H7 (cell line): ENCODE data around the gene WDR54. TPM values are rescaled to one million over a fixed set of nuclear protein-coding genes. Genes with fewer than 3 reads are reported as not detected.
A peak's percentile ranks its signal among the peaks of the same experiment; 100 is the strongest.

Experiments
- DNase-seq: peaks from one replicate; pipeline ENCODE4 v3.0.0; 2012
- H3K27me3 ChIP-seq: 2 replicates; pipeline ENCODE4 v1.6.0; 2011; ENCODE audit warnings: mild to moderate bottlenecking, low read length; ENCODE audit not compliant: control insufficient read depth, insufficient read depth
- H3K36me3 ChIP-seq: replicated peaks from 2 replicates; pipeline ENCODE4 v1.5.1; 2011; ENCODE audit warnings: low read length; ENCODE audit not compliant: control insufficient read depth, insufficient read depth
- H3K4me3 ChIP-seq: 2 replicates; pipeline ENCODE4 v1.5.1; 2011; ENCODE audit warnings: low read depth, mild to moderate bottlenecking, control low read depth, low read length, moderate library complexity; ENCODE audit not compliant: insufficient read depth
- total RNA-seq: library from RNA; depleted of rRNA; stranded (reverse); fragments of >200 nt; shearing (Covaris generic); gene quantifications from 2 replicates; pipeline ENCODE4 v1.2.3, GENCODE V29; 2014; rRNA removed

WDR54 gene
- total RNA-seq: 38.0 and 55.5 TPM in 2 replicates

- DNase-seq: peak; percentile 99
- Histone ChIP-seq H3K36me3 (peaks cover 4% of the 10 kb centered on the region), H3K27me3 (peaks cover 8% of the 10 kb centered on the region; the same call in 1 of the 2 replicates), H3K4me3 (peak within 1 kb of the TSS; percentile 92)
These were observed at the start of gene WDR54, which contains the start of gene C2orf81 for GRCh38 chr2:74421221-74421870. Gene WDR54, plus strand, starts transcription at chr2:74421730. Its CDS starts 424 bp downstream, at chr2:74422154. Gene C2orf81, minus strand, starts transcription at chr2:74421619. Its CDS starts 59 bp downstream, at chr2:74421560.

GRCh38 chr2:74372674-74373073 is 48.9 kb upstream of the WDR54 start:
- H3K36me3 ChIP-seq: peaks cover 29% of the 10 kb centered on the region
- H3K4me3 ChIP-seq: no peak overlapping the region
- DNase-seq: no peak
- H3K27me3 ChIP-seq: no peaks in the 10 kb centered on the region

GRCh38 chr2:74373221-74373676 is 48.3 kb upstream of the WDR54 start:
- Histone ChIP-seq H3K4me3 (no peak overlapping the region; the same call in 1 of the 2 replicates), H3K36me3 (peaks cover 28% of the 10 kb centered on the region), H3K27me3 (no peaks in the 10 kb centered on the region)
- peak; percentile 60 for DNase-seq

- peak overlapping the region; percentile 43 for H3K4me3 ChIP-seq
- peaks cover 20% of the 10 kb centered on the region for H3K36me3 ChIP-seq
- peak; percentile 63 for DNase-seq
- no peaks in the 10 kb centered on the region for H3K27me3 ChIP-seq
These were observed 47.5 kb upstream of the WDR54 start for GRCh38 chr2:74373985-74374384.

GRCh38 chr2:74374509-74375205 is 46.9 kb upstream of the WDR54 start:
- H3K4me3 ChIP-seq: peak overlapping the region; percentile 43
- peak; percentile 98 for DNase-seq
- no peaks in the 10 kb centered on the region for H3K27me3 ChIP-seq
- H3K36me3 ChIP-seq: peaks cover 17% of the 10 kb centered on the region

- Histone ChIP-seq H3K4me3 (no peak overlapping the region), H3K27me3 (no peaks in the 10 kb centered on the region), H3K36me3 (peaks cover 7% of the 10 kb centered on the region)
- no peak for DNase-seq
These were observed 45.7 kb upstream of the WDR54 start for GRCh38 chr2:74375838-74376237.

GRCh38 chr2:74378007-74378406 is 43.5 kb upstream of the WDR54 start:
- H3K4me3 ChIP-seq: no peak overlapping the region
- DNase-seq: no peak
- peaks cover 5% of the 10 kb centered on the region for H3K36me3 ChIP-seq
- H3K27me3 ChIP-seq: no peaks in the 10 kb centered on the region

- peak within 1 kb of the TSS; percentile 14; the same call in 1 of the 2 replicates for H3K4me3 ChIP-seq
- peak; percentile 86 for DNase-seq
- peaks cover 7% of the 10 kb centered on the region for H3K36me3 ChIP-seq
- H3K27me3 ChIP-seq: no peaks in the 10 kb centered on the region
These were observed 41.4 kb upstream of the WDR54 start, which contains the start of gene DCTN1 for GRCh38 chr2:74379851-74380789. Gene DCTN1, minus strand, starts transcription at chr2:74380311. Its CDS starts 274 bp downstream, at chr2:74380037.

- H3K27me3 ChIP-seq: no peaks in the 10 kb centered on the region
- H3K36me3 ChIP-seq: peaks cover 11% of the 10 kb centered on the region
- no peak overlapping the region for H3K4me3 ChIP-seq
- no peak for DNase-seq
These were observed 39.8 kb upstream of the WDR54 start for GRCh38 chr2:74381751-74382150.

- DNase-seq: no peak
- Histone ChIP-seq H3K4me3 (no peak overlapping the region), H3K36me3 (peaks cover 6% of the 10 kb centered on the region), H3K27me3 (no peaks in the 10 kb centered on the region)
These were observed 38.3 kb upstream of the WDR54 start for GRCh38 chr2:74383254-74383653.

GRCh38 chr2:74384051-74384450 is 37.5 kb upstream of the WDR54 start:
- Histone ChIP-seq H3K36me3 (peaks cover 6% of the 10 kb centered on the region), H3K4me3 (no peak overlapping the region), H3K27me3 (no peaks in the 10 kb centered on the region)
- no peak for DNase-seq

GRCh38 chr2:74385396-74385795 is 36.1 kb upstream of the WDR54 start:
- peak; percentile 7 for DNase-seq
- peaks cover 6% of the 10 kb centered on the region for H3K36me3 ChIP-seq
- no peaks in the 10 kb centered on the region for H3K27me3 ChIP-seq
- H3K4me3 ChIP-seq: no peak overlapping the region

GRCh38 chr2:74387346-74387745 is 34.2 kb upstream of the WDR54 start:
- DNase-seq: no peak
- Histone ChIP-seq H3K27me3 (no peaks in the 10 kb centered on the region), H3K36me3 (peaks cover 6% of the 10 kb centered on the region), H3K4me3 (no peak overlapping the region)

- H3K4me3 ChIP-seq: no peak overlapping the region
- DNase-seq: no peak
- H3K36me3 ChIP-seq: no peaks in the 10 kb centered on the region; the same call in 1 of the 2 replicates
- H3K27me3 ChIP-seq: no peaks in the 10 kb centered on the region
These were observed 30.9 kb upstream of the WDR54 start for GRCh38 chr2:74390606-74391005.
